Measurements from ENCODE around the gene KIF16B. TPM values are rescaled to one million over a fixed set of nuclear protein-coding genes. Genes with fewer than 3 reads are reported as not detected.

Gene KIF16B
- total RNA-seq, 1 experiment from 2014 or later, result 7.6 TPM

DNA sequence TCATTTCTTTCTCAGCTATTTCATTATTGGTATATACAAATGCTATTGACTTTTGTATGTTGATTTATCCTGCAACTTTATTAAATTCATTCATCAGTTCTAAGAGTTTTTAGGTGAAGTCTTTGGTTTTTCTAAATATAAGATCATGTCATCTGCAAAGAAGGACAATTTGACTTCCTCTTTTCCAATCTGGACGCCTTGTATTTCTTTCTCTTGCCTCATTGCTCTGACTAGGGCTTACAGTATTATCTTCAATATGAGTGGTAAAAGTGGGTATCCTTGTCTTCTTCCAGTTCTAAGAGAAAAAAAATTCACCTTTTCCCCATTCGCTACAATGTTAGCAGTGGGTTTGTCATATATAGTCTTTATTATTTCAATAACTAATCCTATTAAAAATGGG, 38.0 kb downstream of the KIF16B start:
- CTCF ChIA-PET, result no interaction called here
- no peak overlapping the region for H3K27ac Mint-ChIP-seq
- H3K36me3 Mint-ChIP-seq, result no peaks in the 10 kb centered on the region
- TF ChIP-seq, protein P1, sequence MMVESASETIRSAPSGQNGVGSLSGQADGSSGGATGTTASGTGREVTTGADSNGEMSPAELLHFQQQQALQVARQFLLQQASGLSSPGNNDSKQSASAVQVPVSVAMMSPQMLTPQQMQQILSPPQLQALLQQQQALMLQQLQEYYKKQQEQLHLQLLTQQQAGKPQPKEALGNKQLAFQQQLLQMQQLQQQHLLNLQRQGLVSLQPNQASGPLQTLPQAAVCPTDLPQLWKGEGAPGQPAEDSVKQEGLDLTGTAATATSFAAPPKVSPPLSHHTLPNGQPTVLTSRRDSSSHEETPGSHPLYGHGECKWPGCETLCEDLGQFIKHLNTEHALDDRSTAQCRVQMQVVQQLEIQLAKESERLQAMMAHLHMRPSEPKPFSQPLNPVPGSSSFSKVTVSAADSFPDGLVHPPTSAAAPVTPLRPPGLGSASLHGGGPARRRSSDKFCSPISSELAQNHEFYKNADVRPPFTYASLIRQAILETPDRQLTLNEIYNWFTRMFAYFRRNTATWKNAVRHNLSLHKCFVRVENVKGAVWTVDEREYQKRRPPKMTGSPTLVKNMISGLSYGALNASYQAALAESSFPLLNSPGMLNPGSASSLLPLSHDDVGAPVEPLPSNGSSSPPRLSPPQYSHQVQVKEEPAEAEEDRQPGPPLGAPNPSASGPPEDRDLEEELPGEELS (CRISPR knock-in tag; IDR thresholded peaks at IDR 0.05), result no peak
- no peak for TF ChIP-seq ZNF671 (CRISPR knock-in tag; IDR thresholded peaks at IDR 0.05)
- TF ChIP-seq, protein P2, sequence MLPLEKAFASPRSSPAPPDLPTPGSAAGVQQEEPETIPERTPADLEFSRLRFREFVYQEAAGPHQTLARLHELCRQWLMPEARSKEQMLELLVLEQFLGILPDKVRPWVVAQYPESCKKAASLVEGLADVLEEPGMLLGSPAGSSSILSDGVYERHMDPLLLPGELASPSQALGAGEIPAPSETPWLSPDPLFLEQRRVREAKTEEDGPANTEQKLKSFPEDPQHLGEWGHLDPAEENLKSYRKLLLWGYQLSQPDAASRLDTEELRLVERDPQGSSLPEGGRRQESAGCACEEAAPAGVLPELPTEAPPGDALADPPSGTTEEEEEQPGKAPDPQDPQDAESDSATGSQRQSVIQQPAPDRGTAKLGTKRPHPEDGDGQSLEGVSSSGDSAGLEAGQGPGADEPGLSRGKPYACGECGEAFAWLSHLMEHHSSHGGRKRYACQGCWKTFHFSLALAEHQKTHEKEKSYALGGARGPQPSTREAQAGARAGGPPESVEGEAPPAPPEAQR (CRISPR knock-in tag; IDR thresholded peaks at IDR 0.05), result no peak
- no peak for TF ChIP-seq ZBTB21 (CRISPR knock-in tag; IDR thresholded peaks at IDR 0.05; ENCODE audit: borderline replicate concordance)
- TF ChIP-seq, protein P3, sequence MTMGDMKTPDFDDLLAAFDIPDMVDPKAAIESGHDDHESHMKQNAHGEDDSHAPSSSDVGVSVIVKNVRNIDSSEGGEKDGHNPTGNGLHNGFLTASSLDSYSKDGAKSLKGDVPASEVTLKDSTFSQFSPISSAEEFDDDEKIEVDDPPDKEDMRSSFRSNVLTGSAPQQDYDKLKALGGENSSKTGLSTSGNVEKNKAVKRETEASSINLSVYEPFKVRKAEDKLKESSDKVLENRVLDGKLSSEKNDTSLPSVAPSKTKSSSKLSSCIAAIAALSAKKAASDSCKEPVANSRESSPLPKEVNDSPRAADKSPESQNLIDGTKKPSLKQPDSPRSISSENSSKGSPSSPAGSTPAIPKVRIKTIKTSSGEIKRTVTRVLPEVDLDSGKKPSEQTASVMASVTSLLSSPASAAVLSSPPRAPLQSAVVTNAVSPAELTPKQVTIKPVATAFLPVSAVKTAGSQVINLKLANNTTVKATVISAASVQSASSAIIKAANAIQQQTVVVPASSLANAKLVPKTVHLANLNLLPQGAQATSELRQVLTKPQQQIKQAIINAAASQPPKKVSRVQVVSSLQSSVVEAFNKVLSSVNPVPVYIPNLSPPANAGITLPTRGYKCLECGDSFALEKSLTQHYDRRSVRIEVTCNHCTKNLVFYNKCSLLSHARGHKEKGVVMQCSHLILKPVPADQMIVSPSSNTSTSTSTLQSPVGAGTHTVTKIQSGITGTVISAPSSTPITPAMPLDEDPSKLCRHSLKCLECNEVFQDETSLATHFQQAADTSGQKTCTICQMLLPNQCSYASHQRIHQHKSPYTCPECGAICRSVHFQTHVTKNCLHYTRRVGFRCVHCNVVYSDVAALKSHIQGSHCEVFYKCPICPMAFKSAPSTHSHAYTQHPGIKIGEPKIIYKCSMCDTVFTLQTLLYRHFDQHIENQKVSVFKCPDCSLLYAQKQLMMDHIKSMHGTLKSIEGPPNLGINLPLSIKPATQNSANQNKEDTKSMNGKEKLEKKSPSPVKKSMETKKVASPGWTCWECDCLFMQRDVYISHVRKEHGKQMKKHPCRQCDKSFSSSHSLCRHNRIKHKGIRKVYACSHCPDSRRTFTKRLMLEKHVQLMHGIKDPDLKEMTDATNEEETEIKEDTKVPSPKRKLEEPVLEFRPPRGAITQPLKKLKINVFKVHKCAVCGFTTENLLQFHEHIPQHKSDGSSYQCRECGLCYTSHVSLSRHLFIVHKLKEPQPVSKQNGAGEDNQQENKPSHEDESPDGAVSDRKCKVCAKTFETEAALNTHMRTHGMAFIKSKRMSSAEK (CRISPR knock-in tag; IDR thresholded peaks at IDR 0.05; ENCODE audit: borderline replicate concordance), result no peak
- no peak for TF ChIP-seq ZNF138 (CRISPR knock-in tag; conservative IDR thresholded peaks at IDR 0.05)
- no peak for TF ChIP-seq TEAD4 (CRISPR knock-in tag; IDR thresholded peaks at IDR 0.05)
- TF ChIP-seq, protein P4, sequence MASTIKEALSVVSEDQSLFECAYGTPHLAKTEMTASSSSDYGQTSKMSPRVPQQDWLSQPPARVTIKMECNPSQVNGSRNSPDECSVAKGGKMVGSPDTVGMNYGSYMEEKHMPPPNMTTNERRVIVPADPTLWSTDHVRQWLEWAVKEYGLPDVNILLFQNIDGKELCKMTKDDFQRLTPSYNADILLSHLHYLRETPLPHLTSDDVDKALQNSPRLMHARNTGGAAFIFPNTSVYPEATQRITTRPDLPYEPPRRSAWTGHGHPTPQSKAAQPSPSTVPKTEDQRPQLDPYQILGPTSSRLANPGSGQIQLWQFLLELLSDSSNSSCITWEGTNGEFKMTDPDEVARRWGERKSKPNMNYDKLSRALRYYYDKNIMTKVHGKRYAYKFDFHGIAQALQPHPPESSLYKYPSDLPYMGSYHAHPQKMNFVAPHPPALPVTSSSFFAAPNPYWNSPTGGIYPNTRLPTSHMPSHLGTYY (CRISPR knock-in tag; IDR thresholded peaks at IDR 0.05), result no peak
- no peak for TF ChIP-seq SP1 (CRISPR knock-in tag; conservative IDR thresholded peaks at IDR 0.05)
- TF ChIP-seq, protein P5, sequence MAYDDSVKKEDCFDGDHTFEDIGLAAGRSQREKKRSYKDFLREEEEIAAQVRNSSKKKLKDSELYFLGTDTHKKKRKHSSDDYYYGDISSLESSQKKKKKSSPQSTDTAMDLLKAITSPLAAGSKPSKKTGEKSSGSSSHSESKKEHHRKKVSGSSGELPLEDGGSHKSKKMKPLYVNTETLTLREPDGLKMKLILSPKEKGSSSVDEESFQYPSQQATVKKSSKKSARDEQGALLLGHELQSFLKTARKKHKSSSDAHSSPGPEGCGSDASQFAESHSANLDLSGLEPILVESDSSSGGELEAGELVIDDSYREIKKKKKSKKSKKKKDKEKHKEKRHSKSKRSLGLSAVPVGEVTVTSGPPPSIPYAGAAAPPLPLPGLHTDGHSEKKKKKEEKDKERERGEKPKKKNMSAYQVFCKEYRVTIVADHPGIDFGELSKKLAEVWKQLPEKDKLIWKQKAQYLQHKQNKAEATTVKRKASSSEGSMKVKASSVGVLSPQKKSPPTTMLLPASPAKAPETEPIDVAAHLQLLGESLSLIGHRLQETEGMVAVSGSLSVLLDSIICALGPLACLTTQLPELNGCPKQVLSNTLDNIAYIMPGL (CRISPR knock-in tag; IDR thresholded peaks at IDR 0.05), result no peak
- TF ChIP-seq JAZF1 (CRISPR knock-in tag; IDR thresholded peaks at IDR 0.05), result no peak
- no peak for TF ChIP-seq NR1H2 (CRISPR knock-in tag; IDR thresholded peaks at IDR 0.05)
- H3K4me1 Mint-ChIP-seq, result 0 out of 2 replicates have a peak, but pooled peaks cover 9% of the 10 kb centered on the region
- POLR2A ChIA-PET, result no interaction called here
- DNase-seq (ENCODE audit: low spot score), result no peak
- 0 out of 2 replicates have a peak, but pooled peaks cover 5% of the 10 kb centered on the region for H3K9me3 Mint-ChIP-seq
- H3K4me3 Mint-ChIP-seq, result no peak overlapping the region
- H3K27me3 Mint-ChIP-seq (ENCODE audit: low read depth), result no peaks in the 10 kb centered on the region
- no peak for ATAC-seq

DNA sequence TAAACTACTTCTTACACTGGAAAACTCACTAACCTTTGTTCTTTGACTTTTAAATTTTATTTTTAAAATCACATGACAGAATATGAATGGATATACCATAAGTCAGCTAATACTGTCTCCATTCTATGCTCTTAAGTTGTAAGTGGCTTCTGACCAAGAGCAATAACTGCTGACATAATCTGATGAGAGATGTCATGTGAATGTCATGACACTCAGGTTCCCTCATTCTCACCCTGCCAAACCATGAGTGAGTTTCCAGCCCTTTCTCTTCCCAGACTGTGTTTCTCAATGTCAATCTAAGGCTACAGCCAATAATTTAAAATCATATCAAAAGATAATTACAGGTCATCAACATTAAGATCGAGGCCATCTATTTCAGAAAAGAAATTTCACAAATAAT, 39.7 kb downstream of the KIF16B start:
- ChIA-PET POLR2A (no interaction called here), CTCF (no interaction called here)
- DNase-seq (ENCODE audit: low spot score) (no peak), ATAC-seq (no peak)
- H3K36me3 Mint-ChIP-seq, result no peaks in the 10 kb centered on the region
- no peak overlapping the region for H3K27ac Mint-ChIP-seq
- H3K9me3 Mint-ChIP-seq, result 0 out of 2 replicates have a peak, but pooled peaks cover 5% of the 10 kb centered on the region
- 0 out of 2 replicates have a peak, but pooled peaks cover 5% of the 10 kb centered on the region for H3K4me1 Mint-ChIP-seq
- no peak overlapping the region for H3K4me3 Mint-ChIP-seq
- no peak for TF ChIP-seq RELA (CRISPR knock-in tag; IDR thresholded peaks at IDR 0.05; ENCODE audit: borderline replicate concordance)
- TF ChIP-seq, protein P6, sequence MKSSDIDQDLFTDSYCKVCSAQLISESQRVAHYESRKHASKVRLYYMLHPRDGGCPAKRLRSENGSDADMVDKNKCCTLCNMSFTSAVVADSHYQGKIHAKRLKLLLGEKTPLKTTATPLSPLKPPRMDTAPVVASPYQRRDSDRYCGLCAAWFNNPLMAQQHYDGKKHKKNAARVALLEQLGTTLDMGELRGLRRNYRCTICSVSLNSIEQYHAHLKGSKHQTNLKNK (CRISPR knock-in tag; IDR thresholded peaks at IDR 0.05), result no peak
- no peak for TF ChIP-seq NFATC4 (CRISPR knock-in tag; IDR thresholded peaks at IDR 0.05)
- no peak for TF ChIP-seq TEAD4 (CRISPR knock-in tag; IDR thresholded peaks at IDR 0.05)
- no peak for TF ChIP-seq FOXJ3 (CRISPR knock-in tag; IDR thresholded peaks at IDR 0.05; ENCODE audit: borderline replicate concordance)
- no peak for TF ChIP-seq NFYB (CRISPR knock-in tag; conservative IDR thresholded peaks at IDR 0.05; ENCODE audit: low read depth)
- TF ChIP-seq, protein P7, sequence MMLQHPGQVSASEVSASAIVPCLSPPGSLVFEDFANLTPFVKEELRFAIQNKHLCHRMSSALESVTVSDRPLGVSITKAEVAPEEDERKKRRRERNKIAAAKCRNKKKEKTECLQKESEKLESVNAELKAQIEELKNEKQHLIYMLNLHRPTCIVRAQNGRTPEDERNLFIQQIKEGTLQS (CRISPR knock-in tag; conservative IDR thresholded peaks at IDR 0.05), result no peak
- no peak for TF ChIP-seq FOXK1 (CRISPR knock-in tag; IDR thresholded peaks at IDR 0.05)
- H3K27me3 Mint-ChIP-seq (ENCODE audit: low read depth), result no peaks in the 10 kb centered on the region

Measured in WTC11 (cell line).